Activated CD4-positive, alpha-beta T cell treated with anti-CD3 and anti-CD28 coated beads, Interleukin-2, amount 50 U/mL, for 1 hour (primary cell): ENCODE measurements around the gene ID2.

Experiments used
- DNase-seq: peaks from one replicate; pipeline ENCODE4 v3.0.0-alpha.2; 2020

The ID2 gene

GRCh38 chr2:8681786-8682692 is at the start of gene ID2:
Gene ID2 (plus strand): TSS chr2:8682056. CDS start chr2:8682166, 110 bp downstream.
- peak; percentile 98 for DNase-seq

GRCh38 chr2:8632755-8633154 is 49.1 kb upstream of the ID2 start:
- no peak for DNase-seq

GRCh38 chr2:8633186-8633734 is 48.6 kb upstream of the ID2 start:
- DNase-seq, result no peak

GRCh38 chr2:8633735-8634313 is 48.0 kb upstream of the ID2 start:
- no peak for DNase-seq

- DNase-seq, result no peak
Measured at GRCh38 chr2:8634466-8635172, 47.2 kb upstream of the ID2 start.

GRCh38 chr2:8636041-8636491 is 45.8 kb upstream of the ID2 start:
- no peak for DNase-seq

GRCh38 chr2:8636721-8637636 is 44.9 kb upstream of the ID2 start:
- no peak for DNase-seq

- no peak for DNase-seq
Measured at GRCh38 chr2:8638327-8638726, 43.5 kb upstream of the ID2 start.

- no peak for DNase-seq
Measured at GRCh38 chr2:8639122-8639635, 42.7 kb upstream of the ID2 start.

- DNase-seq, result no peak
Measured at GRCh38 chr2:8640498-8640897, 41.4 kb upstream of the ID2 start.

- DNase-seq, result no peak
Measured at GRCh38 chr2:8641301-8641965, 40.4 kb upstream of the ID2 start.

GRCh38 chr2:8642366-8643068 is 39.3 kb upstream of the ID2 start:
- no peak for DNase-seq

- no peak for DNase-seq
Measured at GRCh38 chr2:8643250-8643995, 38.4 kb upstream of the ID2 start.

GRCh38 chr2:8643996-8644356 is 37.9 kb upstream of the ID2 start:
- DNase-seq, result no peak

GRCh38 chr2:8644605-8645175 is 37.2 kb upstream of the ID2 start:
- DNase-seq, result no peak

GRCh38 chr2:8645176-8645831 is 36.6 kb upstream of the ID2 start:
- no peak for DNase-seq

- DNase-seq, result no peak
Measured at GRCh38 chr2:8646731-8647461, 35.0 kb upstream of the ID2 start.

GRCh38 chr2:8647462-8647857 is 34.4 kb upstream of the ID2 start:
- DNase-seq, result no peak
